ENCODE measurements around the gene ATF4.

ATF4 gene

DNA sequence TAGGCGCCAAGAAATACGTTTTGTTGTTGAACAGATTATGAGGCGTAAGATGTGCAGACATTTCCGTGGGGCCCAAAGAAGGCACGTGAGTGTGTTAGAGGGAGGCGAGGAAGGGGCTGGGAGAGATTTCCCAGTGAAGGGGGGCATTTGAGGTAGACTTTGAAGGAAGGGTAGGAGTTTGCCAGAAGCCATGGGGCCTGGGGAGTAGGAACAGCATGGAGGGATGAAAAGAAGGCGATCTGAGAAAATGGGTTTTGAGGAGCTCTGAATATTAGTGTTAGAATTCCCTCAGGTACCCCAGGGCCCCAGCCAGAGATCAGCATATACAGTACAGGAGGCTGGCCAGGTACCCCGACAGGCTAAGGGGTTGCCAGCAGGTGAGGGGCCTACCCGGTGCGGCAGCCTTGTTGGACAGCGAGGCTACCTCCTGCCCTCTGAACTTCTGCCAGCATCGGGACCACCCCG is 18.7 kb upstream of the ATF4 start:
- TF ChIP-seq POLR2AphosphoS5 (IDR thresholded peaks at IDR 0.05; ENCODE audit: low read depth, low read length) = no peak
- no peak for TF ChIP-seq SIN3A (IDR thresholded peaks at IDR 0.05; ENCODE audit: borderline replicate concordance, insufficient read depth, low read length)
- TF ChIP-seq, protein P1, sequence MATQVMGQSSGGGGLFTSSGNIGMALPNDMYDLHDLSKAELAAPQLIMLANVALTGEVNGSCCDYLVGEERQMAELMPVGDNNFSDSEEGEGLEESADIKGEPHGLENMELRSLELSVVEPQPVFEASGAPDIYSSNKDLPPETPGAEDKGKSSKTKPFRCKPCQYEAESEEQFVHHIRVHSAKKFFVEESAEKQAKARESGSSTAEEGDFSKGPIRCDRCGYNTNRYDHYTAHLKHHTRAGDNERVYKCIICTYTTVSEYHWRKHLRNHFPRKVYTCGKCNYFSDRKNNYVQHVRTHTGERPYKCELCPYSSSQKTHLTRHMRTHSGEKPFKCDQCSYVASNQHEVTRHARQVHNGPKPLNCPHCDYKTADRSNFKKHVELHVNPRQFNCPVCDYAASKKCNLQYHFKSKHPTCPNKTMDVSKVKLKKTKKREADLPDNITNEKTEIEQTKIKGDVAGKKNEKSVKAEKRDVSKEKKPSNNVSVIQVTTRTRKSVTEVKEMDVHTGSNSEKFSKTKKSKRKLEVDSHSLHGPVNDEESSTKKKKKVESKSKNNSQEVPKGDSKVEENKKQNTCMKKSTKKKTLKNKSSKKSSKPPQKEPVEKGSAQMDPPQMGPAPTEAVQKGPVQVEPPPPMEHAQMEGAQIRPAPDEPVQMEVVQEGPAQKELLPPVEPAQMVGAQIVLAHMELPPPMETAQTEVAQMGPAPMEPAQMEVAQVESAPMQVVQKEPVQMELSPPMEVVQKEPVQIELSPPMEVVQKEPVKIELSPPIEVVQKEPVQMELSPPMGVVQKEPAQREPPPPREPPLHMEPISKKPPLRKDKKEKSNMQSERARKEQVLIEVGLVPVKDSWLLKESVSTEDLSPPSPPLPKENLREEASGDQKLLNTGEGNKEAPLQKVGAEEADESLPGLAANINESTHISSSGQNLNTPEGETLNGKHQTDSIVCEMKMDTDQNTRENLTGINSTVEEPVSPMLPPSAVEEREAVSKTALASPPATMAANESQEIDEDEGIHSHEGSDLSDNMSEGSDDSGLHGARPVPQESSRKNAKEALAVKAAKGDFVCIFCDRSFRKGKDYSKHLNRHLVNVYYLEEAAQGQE (IDR thresholded peaks at IDR 0.05; ENCODE audit: insufficient read depth in 1 of 2, low read depth in 2 of 2, low read length in 2 of 2) = no peak
- TF ChIP-seq TAF1 (IDR thresholded peaks at IDR 0.05; ENCODE audit: borderline replicate concordance, insufficient read depth, low read length) = no peak
- TF ChIP-seq FOXP2 (optimal IDR thresholded peaks at IDR 0.05; ENCODE audit: borderline replicate concordance, extremely low read depth, extremely low read length, insufficient read depth) = no peak

DNA sequence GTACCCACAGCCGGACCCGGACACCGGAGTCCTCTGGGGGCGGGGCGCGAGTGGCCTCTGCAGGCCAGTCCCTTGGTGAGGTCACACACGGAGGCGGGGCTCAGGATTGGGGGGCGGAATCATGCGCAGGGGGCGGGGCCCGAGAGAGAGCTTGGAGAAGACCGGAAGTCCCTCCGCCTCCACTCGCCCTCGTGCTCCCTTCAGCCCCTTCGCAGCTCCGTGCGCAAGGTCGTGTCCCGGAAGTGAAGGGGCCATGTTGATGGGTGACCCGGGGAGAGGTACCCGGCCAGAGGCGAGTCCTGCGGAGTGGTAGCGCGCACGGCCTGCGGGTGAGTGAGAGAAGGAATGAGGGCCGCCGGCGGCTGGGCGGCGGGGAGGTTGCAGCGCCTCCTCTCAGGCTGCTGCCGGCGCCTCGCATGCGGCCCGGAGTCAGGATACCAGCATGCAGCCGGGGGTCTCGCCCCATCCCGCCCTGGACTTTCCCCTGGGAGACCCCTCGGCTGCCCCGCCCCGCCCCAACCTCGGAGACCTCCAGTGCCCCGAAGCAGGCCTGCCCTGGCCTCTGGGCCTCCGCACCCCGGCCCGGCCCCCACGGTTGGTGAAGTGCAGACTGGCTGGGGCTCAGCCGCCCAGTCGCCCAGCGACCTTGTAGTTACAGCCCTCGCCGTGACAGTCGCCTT is 18.1 kb upstream of the ATF4 start, which contains the start of gene MIEF1:
MIEF1 (plus strand) TSS at position 182 of the 680 bp plus-strand sequence. CDS start 9,005 bp downstream, outside the sequence.
- TF ChIP-seq SIN3A (IDR thresholded peaks at IDR 0.05; ENCODE audit: borderline replicate concordance, insufficient read depth, low read length) (0 out of 2 replicates have a peak, but pooled peaks have one; percentile 39), FOXP2 (optimal IDR thresholded peaks at IDR 0.05; ENCODE audit: borderline replicate concordance, extremely low read depth, extremely low read length, insufficient read depth) (peak; percentile 70), TAF1 (IDR thresholded peaks at IDR 0.05; ENCODE audit: borderline replicate concordance, insufficient read depth, low read length) (peak; percentile 66; the same call in 1 of the 2 replicates), POLR2AphosphoS5 (IDR thresholded peaks at IDR 0.05; ENCODE audit: low read depth, low read length) (peak; percentile 76)
- TF ChIP-seq, protein P1 (IDR thresholded peaks at IDR 0.05; ENCODE audit: insufficient read depth in 1 of 2, low read depth in 2 of 2, low read length in 2 of 2) = no peak

- no peak for TF ChIP-seq FOXP2 (optimal IDR thresholded peaks at IDR 0.05; ENCODE audit: borderline replicate concordance, extremely low read depth, extremely low read length, insufficient read depth)
- TF ChIP-seq TAF1 (IDR thresholded peaks at IDR 0.05; ENCODE audit: borderline replicate concordance, insufficient read depth, low read length) = no peak
- TF ChIP-seq SIN3A (IDR thresholded peaks at IDR 0.05; ENCODE audit: borderline replicate concordance, insufficient read depth, low read length) = no peak
- TF ChIP-seq POLR2AphosphoS5 (IDR thresholded peaks at IDR 0.05; ENCODE audit: low read depth, low read length) = no peak
- TF ChIP-seq, protein P1 (IDR thresholded peaks at IDR 0.05; ENCODE audit: insufficient read depth in 1 of 2, low read depth in 2 of 2, low read length in 2 of 2) = no peak
Observed at GRCh38 chr22:39502789-39503409, 17.5 kb upstream of the ATF4 start.

- TF ChIP-seq SIN3A (IDR thresholded peaks at IDR 0.05; ENCODE audit: borderline replicate concordance, insufficient read depth, low read length) = no peak
- TF ChIP-seq POLR2AphosphoS5 (IDR thresholded peaks at IDR 0.05; ENCODE audit: low read depth, low read length) = no peak
- no peak for TF ChIP-seq TAF1 (IDR thresholded peaks at IDR 0.05; ENCODE audit: borderline replicate concordance, insufficient read depth, low read length)
- TF ChIP-seq, protein P1 (IDR thresholded peaks at IDR 0.05; ENCODE audit: insufficient read depth in 1 of 2, low read depth in 2 of 2, low read length in 2 of 2) = no peak
- no peak for TF ChIP-seq FOXP2 (optimal IDR thresholded peaks at IDR 0.05; ENCODE audit: borderline replicate concordance, extremely low read depth, extremely low read length, insufficient read depth)
Observed at GRCh38 chr22:39503630-39504029, 16.7 kb upstream of the ATF4 start.
